ENCODE data around the gene MTMR10. TPM values are rescaled to one million over a fixed set of nuclear protein-coding genes. Genes with fewer than 3 reads are reported as not detected.

The MTMR10 gene
- total RNA-seq, 2 experiments from 2014 or later: 41.2 to 42.0 TPM

GRCh38 chr15:31034152-31034551 is 42.7 kb upstream of the MTMR10 start:
- peaks cover under 1% of the 10 kb centered on the region for H3K27me3 Mint-ChIP-seq
- no peak for DNase-seq

GRCh38 chr15:31032961-31033371 is 41.5 kb upstream of the MTMR10 start:
- H3K36me3 Mint-ChIP-seq (ENCODE audit: low read depth): no peaks in the 10 kb centered on the region
- CTCF ChIA-PET: no interaction called here
- H3K27me3 ChIP-seq (ENCODE audit: control insufficient read depth in 1 of 2, insufficient read depth in 2 of 2, low read length in 2 of 2): no peaks in the 10 kb centered on the region
- DNase-seq (no peak), ATAC-seq (ENCODE audit: poor library complexity) (no peak)
- H3K27ac ChIP-seq (ENCODE audit: low read depth in 1 of 2, low read length in 2 of 2): no peak overlapping the region
- no peak overlapping the region for H3K4me3 ChIP-seq (ENCODE audit: low read length)
- POLR2A ChIA-PET: no interaction called here
- intact Hi-C loops (cut with DNase I, micrococcal nuclease): no loop called here
- no peaks in the 10 kb centered on the region for H3K4me1 Mint-ChIP-seq (ENCODE audit: low read depth)
- H3K4me3 Mint-ChIP-seq: no peak overlapping the region
- H3K9me3 ChIP-seq (ENCODE audit: control insufficient read depth in 1 of 2, insufficient read depth in 1 of 2, low read length in 2 of 2): no peaks in the 10 kb centered on the region
- H3K27me3 Mint-ChIP-seq: peaks cover 11% of the 10 kb centered on the region
- no peaks in the 10 kb centered on the region for H3K9me3 Mint-ChIP-seq
- TF ChIP-seq CTCF (IDR thresholded peaks at IDR 0.05): no peak
- H3K4me1 ChIP-seq (ENCODE audit: insufficient read depth, low read length): no peaks in the 10 kb centered on the region
- no peaks in the 10 kb centered on the region for H3K36me3 ChIP-seq (ENCODE audit: insufficient read depth, low read length)
- H3K27ac Mint-ChIP-seq: no peak overlapping the region

More at GRCh38 chr15:31034152-31034551, 42.7 kb upstream of the MTMR10 start:
- Histone ChIP-seq H3K4me3 (ENCODE audit: low read length) (no peak overlapping the region), H3K27ac (ENCODE audit: low read depth in 1 of 2, low read length in 2 of 2) (no peak overlapping the region), H3K9me3 (ENCODE audit: control insufficient read depth in 1 of 2, insufficient read depth in 1 of 2, low read length in 2 of 2) (no peaks in the 10 kb centered on the region), H3K27me3 (ENCODE audit: control insufficient read depth in 1 of 2, insufficient read depth in 2 of 2, low read length in 2 of 2) (no peaks in the 10 kb centered on the region), H3K4me1 (ENCODE audit: insufficient read depth, low read length) (no peaks in the 10 kb centered on the region), H3K36me3 (ENCODE audit: insufficient read depth, low read length) (no peaks in the 10 kb centered on the region)
- intact Hi-C loops (cut with DNase I, micrococcal nuclease): no loop called here
- Mint-ChIP-seq H3K9me3 (no peaks in the 10 kb centered on the region), H3K36me3 (ENCODE audit: low read depth) (no peaks in the 10 kb centered on the region), H3K27ac (no peak overlapping the region), H3K4me3 (no peak overlapping the region), H3K4me1 (ENCODE audit: low read depth) (no peaks in the 10 kb centered on the region)
- no peak for ATAC-seq (ENCODE audit: poor library complexity)
- CTCF ChIA-PET: no interaction called here
- TF ChIP-seq CTCF (IDR thresholded peaks at IDR 0.05): no peak
- POLR2A ChIA-PET: no interaction called here

- Mint-ChIP-seq H3K27ac (no peak overlapping the region), H3K27me3 (peaks cover 21% of the 10 kb centered on the region)
These were observed 40.1 kb upstream of the MTMR10 start for GRCh38 chr15:31031471-31032067.

More at GRCh38 chr15:31031471-31032067, 40.1 kb upstream of the MTMR10 start:
- H3K4me3 Mint-ChIP-seq: no peak overlapping the region
- H3K9me3 Mint-ChIP-seq: no peaks in the 10 kb centered on the region
- H3K36me3 ChIP-seq (ENCODE audit: insufficient read depth, low read length): no peaks in the 10 kb centered on the region
- ATAC-seq (ENCODE audit: poor library complexity) (no peak), DNase-seq (no peak)
- H3K4me1 Mint-ChIP-seq (ENCODE audit: low read depth): no peaks in the 10 kb centered on the region
- no peak overlapping the region for H3K4me3 ChIP-seq (ENCODE audit: low read length)
- H3K9me3 ChIP-seq (ENCODE audit: control insufficient read depth in 1 of 2, insufficient read depth in 1 of 2, low read length in 2 of 2): no peaks in the 10 kb centered on the region
- no peak for TF ChIP-seq CTCF (IDR thresholded peaks at IDR 0.05)
- intact Hi-C loops (cut with DNase I, micrococcal nuclease): no loop called here
- no peaks in the 10 kb centered on the region for H3K36me3 Mint-ChIP-seq (ENCODE audit: low read depth)
- CTCF ChIA-PET: interaction anchor here (1.1 kb wide), 1 partner anchor 13 kb away, joined by 3 read pairs; no protein-coding TSS in a partner anchor
- no peaks in the 10 kb centered on the region for H3K27me3 ChIP-seq (ENCODE audit: control insufficient read depth in 1 of 2, insufficient read depth in 2 of 2, low read length in 2 of 2)
- H3K27ac ChIP-seq (ENCODE audit: low read depth in 1 of 2, low read length in 2 of 2): no peak overlapping the region
- H3K4me1 ChIP-seq (ENCODE audit: insufficient read depth, low read length): no peaks in the 10 kb centered on the region
- POLR2A ChIA-PET: no interaction called here
